GM10266 (cell line): ENCODE data around the gene PDIA4.

Source experiments
- DNase-seq: peaks from one replicate; pipeline ENCODE4 v3.0.0; 2012; ENCODE audit errors: extremely low spot score
- TF ChIP-seq, protein P1 (sequence below): IDR thresholded peaks from 2 replicates; pipeline ENCODE4 v1.5.1; 2012; ENCODE audit warnings: mild to moderate bottlenecking, low read depth; ENCODE audit not compliant: control insufficient read depth, insufficient read depth; ENCODE audit errors: missing control alignments

PDIA4 gene, protein sequence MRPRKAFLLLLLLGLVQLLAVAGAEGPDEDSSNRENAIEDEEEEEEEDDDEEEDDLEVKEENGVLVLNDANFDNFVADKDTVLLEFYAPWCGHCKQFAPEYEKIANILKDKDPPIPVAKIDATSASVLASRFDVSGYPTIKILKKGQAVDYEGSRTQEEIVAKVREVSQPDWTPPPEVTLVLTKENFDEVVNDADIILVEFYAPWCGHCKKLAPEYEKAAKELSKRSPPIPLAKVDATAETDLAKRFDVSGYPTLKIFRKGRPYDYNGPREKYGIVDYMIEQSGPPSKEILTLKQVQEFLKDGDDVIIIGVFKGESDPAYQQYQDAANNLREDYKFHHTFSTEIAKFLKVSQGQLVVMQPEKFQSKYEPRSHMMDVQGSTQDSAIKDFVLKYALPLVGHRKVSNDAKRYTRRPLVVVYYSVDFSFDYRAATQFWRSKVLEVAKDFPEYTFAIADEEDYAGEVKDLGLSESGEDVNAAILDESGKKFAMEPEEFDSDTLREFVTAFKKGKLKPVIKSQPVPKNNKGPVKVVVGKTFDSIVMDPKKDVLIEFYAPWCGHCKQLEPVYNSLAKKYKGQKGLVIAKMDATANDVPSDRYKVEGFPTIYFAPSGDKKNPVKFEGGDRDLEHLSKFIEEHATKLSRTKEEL

DNA sequence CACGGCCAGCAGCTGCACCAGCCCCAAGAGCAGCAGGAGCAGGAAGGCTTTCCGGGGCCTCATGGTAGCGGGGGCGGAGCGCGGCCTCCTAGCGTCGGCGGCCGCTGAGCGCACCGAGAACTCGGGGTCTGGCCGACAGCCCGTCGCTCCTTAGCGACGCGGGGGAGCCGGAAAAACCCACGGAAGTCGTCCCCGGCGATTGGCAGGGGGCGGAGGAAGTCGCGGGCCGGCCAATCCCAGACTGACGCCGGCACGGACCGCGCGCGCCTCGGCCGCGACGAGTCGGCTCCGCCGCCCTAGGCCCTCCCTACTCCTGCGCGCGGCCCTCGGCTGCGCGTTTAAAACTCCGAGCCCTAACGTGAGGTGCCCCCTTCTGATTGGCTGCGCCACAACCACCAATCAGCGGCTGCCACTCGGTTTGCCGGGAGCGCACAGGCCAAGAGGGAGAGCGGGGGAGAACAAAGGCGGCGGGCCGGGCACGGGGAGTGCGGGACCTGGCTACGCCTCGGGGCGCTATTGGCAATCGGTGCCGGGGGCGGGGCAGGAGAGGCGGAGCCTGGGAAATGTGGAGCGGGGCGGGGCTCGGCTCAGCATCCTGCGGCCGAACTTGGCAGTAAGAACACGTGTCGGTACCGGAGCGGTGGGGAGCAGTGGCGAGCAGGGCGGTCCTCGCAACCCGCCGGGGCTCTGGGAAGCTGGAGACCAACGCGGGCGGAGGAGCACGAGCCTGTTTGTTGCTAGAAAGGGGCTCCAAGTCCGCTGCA lies at the start of gene PDIA4:
Gene PDIA4, minus strand, starts transcription at position 160 of the 764 bp plus-strand sequence. Its CDS starts 97 bp downstream, at position 63.
- peak; percentile 98 for DNase-seq
- TF ChIP-seq, protein P1, sequence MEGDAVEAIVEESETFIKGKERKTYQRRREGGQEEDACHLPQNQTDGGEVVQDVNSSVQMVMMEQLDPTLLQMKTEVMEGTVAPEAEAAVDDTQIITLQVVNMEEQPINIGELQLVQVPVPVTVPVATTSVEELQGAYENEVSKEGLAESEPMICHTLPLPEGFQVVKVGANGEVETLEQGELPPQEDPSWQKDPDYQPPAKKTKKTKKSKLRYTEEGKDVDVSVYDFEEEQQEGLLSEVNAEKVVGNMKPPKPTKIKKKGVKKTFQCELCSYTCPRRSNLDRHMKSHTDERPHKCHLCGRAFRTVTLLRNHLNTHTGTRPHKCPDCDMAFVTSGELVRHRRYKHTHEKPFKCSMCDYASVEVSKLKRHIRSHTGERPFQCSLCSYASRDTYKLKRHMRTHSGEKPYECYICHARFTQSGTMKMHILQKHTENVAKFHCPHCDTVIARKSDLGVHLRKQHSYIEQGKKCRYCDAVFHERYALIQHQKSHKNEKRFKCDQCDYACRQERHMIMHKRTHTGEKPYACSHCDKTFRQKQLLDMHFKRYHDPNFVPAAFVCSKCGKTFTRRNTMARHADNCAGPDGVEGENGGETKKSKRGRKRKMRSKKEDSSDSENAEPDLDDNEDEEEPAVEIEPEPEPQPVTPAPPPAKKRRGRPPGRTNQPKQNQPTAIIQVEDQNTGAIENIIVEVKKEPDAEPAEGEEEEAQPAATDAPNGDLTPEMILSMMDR = peak; percentile 0

DNA sequence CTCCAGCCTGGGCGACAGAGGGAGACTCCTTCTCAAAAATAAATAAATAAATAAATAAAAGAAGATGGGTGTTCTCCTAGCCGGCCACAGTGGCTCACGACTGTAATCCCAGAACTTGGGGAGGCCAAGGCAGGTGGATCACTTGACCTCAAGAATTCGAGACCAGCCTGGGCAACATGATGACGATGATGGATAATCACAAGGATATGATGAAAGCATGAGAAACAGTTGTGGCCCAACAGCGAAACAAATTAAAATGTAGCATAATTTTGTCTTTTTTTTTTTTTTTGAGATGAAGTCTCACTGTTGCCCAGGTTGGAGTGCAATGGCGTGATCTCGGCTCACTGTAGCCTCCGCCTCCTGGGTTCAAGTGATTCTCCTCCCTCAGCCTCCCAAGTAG lies 49.3 kb upstream of the PDIA4 start:
- no peak for DNase-seq
- TF ChIP-seq, protein P1 = no peak

DNA sequence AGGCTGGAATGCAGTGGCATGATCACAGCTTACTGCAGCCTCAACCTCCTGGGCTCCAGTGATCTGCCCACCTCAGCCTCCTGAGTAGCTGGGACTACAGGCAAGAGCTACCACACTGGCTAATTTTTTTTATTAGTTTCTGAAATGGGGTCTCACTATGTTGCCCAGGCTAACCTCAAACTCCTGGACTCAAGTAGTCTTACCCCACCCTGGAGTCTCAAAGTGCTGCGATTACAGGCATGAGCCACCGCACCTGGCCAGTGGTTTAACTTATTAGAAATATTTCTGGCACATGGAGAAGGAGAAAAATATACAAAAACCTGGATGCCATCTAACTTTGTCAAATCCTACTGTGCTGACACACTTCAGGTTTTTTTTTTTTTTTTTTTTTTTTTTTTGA lies 47.0 kb upstream of the PDIA4 start:
- TF ChIP-seq, protein P1 = no peak
- DNase-seq = no peak

DNA sequence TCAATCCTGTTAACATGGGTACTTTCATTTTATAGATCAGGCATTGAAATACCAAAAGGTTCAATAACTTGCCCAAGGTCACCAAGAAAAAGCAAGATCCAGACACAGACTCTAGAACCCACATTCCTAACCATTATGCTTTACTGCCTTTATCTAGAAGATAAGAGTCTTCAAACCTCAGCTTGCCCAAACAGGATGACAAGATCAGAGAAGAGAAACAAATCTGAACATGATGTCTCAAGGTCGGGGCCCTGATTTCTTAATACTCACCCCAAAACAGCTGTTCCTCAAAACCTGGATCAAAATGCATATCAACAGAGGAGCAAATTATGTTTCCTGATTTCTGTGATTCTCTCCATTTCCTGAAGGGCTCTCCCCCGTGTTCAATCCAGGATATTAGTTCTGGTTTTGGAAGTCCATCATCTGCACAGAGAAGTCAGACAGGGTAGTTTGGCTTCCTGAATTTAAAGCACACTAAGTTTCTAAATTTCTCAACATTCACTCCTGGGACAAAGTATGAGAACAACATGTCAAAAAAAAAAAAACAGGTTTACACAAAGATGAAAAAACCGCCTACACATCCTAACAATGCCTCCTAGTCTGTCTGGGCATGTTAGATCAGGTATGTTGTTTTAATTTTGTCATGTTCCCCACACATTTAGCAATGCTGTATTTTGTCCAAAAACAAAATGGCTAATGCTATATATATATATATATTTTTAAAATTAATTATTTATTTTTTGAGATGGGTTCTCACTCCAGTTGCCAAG lies 46.0 kb upstream of the PDIA4 start:
- TF ChIP-seq, protein P1 = no peak
- no peak for DNase-seq

DNA sequence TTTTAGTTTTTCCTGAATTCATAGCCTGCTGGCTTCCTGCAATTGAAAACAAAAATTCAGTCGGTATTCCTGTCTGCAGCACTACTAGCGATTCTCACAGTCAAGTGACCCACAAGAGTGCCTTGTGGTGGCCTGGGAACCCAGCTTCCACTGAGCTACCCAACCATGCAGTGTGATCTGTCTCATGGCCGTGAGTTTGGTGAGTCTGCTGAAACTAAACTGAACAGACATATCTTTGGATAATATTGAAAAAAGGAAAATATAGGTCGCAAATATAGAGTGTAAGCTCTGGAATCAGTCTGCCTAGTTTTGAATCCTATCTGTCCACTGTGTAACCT lies 44.1 kb upstream of the PDIA4 start:
- TF ChIP-seq, protein P1 = no peak
- DNase-seq = no peak

DNA sequence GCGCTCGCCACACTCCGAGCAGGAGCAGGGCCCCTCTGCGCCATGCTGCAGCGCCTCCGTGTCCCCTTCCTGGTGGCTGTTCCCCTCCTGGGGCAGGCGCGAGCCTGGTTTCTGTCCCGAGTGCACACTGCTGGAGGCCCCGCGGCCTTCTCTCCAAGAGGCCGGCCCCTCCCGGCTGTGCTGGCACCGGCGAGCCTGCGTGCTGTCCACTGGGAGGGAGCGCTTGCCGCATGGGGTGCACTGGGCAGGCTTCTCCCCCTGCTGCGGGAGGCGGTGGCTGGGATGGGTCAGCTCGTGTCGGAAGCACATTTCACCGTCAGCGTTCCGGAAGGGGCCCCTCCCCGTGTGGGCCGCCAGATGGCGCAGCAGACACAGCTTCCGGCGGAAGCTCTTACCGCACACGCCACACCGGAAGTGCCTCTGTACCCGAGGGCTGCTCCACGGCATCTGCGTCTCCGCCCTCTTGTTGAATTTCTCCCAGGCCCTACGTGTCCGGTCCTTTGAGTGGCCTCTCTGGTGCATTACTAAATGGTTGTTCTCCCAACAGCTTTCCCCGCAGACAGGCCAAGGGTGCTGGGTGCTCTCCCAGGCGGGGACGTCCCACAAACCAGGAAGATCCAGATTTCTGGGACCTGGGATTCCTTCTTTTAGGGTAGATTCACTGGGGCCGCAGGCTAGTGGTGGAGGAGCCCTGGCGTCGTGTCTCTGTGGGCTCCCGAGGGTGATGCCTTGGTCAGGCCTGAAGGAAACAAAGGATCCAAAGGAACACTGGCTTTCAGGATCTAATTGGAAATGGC lies 43.5 kb upstream of the PDIA4 start:
- TF ChIP-seq, protein P1 = no peak
- DNase-seq = no peak
